PC-3 (cell line): ENCODE measurements around the gene CREG2. TPM values are rescaled to one million over a fixed set of nuclear protein-coding genes. Genes with fewer than 3 reads are reported as not detected.

Experiments
- ATAC-seq: fragments of 200-7000 bp; cut with Tn5 transposase; 2 replicates; pipeline ENCODE4 v1.9.1; 2020; ENCODE audit warnings: mild to moderate bottlenecking, moderate library complexity
- BruUV-seq: library from RNA; stranded (reverse); fragments of 400-500 nt; replicated peaks from 2 replicates; lab custom pipeline; 2021; lab: Mats Ljungman, UMichigan
- CTCF ChIA-PET: fragments of 300-600 bp; sonication (Branson Sonifier 250); formaldehyde crosslinking; loops from one replicate; lab custom pipeline; 2022; ENCODE audit warnings: antibody characterized with exemption; lab: Charles Lee
- POLR2A ChIA-PET: fragments of 300-600 bp; sonication (Branson Sonifier 250); formaldehyde crosslinking; loops from one replicate; lab custom pipeline; 2022; ENCODE audit warnings: antibody characterized with exemption; ENCODE audit not compliant: unreplicated experiment; lab: Charles Lee
- DNase-seq: peaks from one replicate; pipeline ENCODE4 v3.0.0-alpha.2; 2015
- H2AFZ ChIP-seq: fragments of 300-600 bp; sonication (generic); 2 replicates; pipeline ENCODE4 v1.6.0; 2016; ENCODE audit warnings: antibody characterized with exemption, low read length
- H3F3A ChIP-seq: fragments of 300-600 bp; sonication (generic); one replicate; pipeline ENCODE4 v1.6.0; 2017; ENCODE audit warnings: antibody characterized with exemption, low read length, control low read depth, mild to moderate bottlenecking; ENCODE audit not compliant: unreplicated experiment
- H3K27ac ChIP-seq: fragments of 300-600 bp; sonication (generic); 2 replicates; pipeline ENCODE4 v1.5.1; 2016; ENCODE audit warnings: mild to moderate bottlenecking, low read length
- H3K27me3 ChIP-seq: fragments of 300-600 bp; sonication (generic); 2 replicates; pipeline ENCODE4 v1.6.1; 2016; ENCODE audit warnings: low read length, mixed read lengths
- H3K36me3 ChIP-seq: fragments of 300-600 bp; sonication (generic); 2 replicates; pipeline ENCODE4 v1.6.1; 2016; ENCODE audit warnings: low read depth, mixed run types, low read length, mixed read lengths
- H3K4me1 ChIP-seq: fragments of 300-600 bp; sonication (generic); 2 replicates; pipeline ENCODE4 v1.5.1; 2016; ENCODE audit warnings: low read length; ENCODE audit not compliant: insufficient read depth
- H3K4me2 ChIP-seq: fragments of 300-600 bp; sonication (generic); 2 replicates; pipeline ENCODE4 v1.6.0; 2016; ENCODE audit warnings: low read length
- H3K4me3 ChIP-seq: fragments of 300-600 bp; sonication (generic); 2 replicates; pipeline ENCODE4 v1.5.1; 2016; ENCODE audit warnings: mild to moderate bottlenecking, low read length, mixed read lengths
- H3K79me2 ChIP-seq: fragments of 300-600 bp; sonication (generic); 2 replicates; pipeline ENCODE4 v1.6.1; 2017; ENCODE audit warnings: low read length, mixed read lengths
- H3K9ac ChIP-seq: fragments of 300-600 bp; sonication (generic); 2 replicates; pipeline ENCODE4 v1.6.0; 2016; ENCODE audit warnings: mild to moderate bottlenecking, low read length
- H3K9me2 ChIP-seq: fragments of 300-600 bp; sonication (generic); replicated peaks from 2 replicates; pipeline ENCODE4 v1.6.1; 2016; ENCODE audit warnings: mixed run types, low read length, mixed read lengths
- H3K9me3 ChIP-seq: fragments of 300-600 bp; sonication (generic); 2 replicates; pipeline ENCODE4 v1.6.1; 2016; ENCODE audit warnings: low read length, mixed read lengths
- H4K20me1 ChIP-seq: fragments of 300-600 bp; sonication (generic); 2 replicates; pipeline ENCODE4 v1.6.1; 2016; ENCODE audit warnings: low read length, mixed read lengths
- CTCF ChIP-seq: fragments of 300-600 bp; sonication (generic); conservative IDR thresholded peaks from 2 replicates; pipeline ENCODE4 v1.5.1; 2017; ENCODE audit warnings: antibody characterized with exemption, low read depth, mild to moderate bottlenecking, low read length
- EZH2 ChIP-seq: fragments of 300-600 bp; sonication (generic); IDR thresholded peaks from one replicate; pipeline ENCODE4 v1.6.1; 2017; ENCODE audit warnings: antibody characterized with exemption, mild to moderate bottlenecking, low read length; ENCODE audit not compliant: unreplicated experiment
- EZH2phosphoT487 ChIP-seq: fragments of 300-600 bp; sonication (generic); IDR thresholded peaks from 2 replicates; pipeline ENCODE4 v1.6.1; 2018; ENCODE audit warnings: mild to moderate bottlenecking, antibody characterized with exemption, low read length, borderline replicate concordance
- intact Hi-C: fragments of 100-400 bp; cut with micrococcal nuclease; formaldehyde crosslinking; loops from 2 replicates; pipeline ENCODE4 v1.9.0; 2023
- total RNA-seq: library from RNA; depleted of rRNA; stranded (reverse); fragments of >200 nt; gene quantifications from 2 replicates; pipeline ENCODE4 v1.2.3, GENCODE V29; 2014

CREG2 gene
- total RNA-seq, 1 experiment from 2014 or later: 40.0 TPM

GRCh38 chr2:101356055-101356454, 31.2 kb downstream of the CREG2 start:
- H3K36me3 ChIP-seq: no peaks in the 10 kb centered on the region
- TF ChIP-seq CTCF: no peak
- TF ChIP-seq EZH2: no peak
- no peak for TF ChIP-seq EZH2phosphoT487
- H3F3A ChIP-seq: no peaks in the 10 kb centered on the region
- intact Hi-C loops: no loop called here
- H3K27ac ChIP-seq: peak overlapping the region; percentile 94
- peak overlapping the region; percentile 73 for H3K9ac ChIP-seq
- CTCF ChIA-PET: no interaction called here
- H3K4me3 ChIP-seq: no peak overlapping the region
- no peak for DNase-seq
- peak; percentile 11 for ATAC-seq
- H3K9me2 ChIP-seq: no peaks in the 10 kb centered on the region
- H3K79me2 ChIP-seq: no peaks in the 10 kb centered on the region
- H3K27me3 ChIP-seq: no peaks in the 10 kb centered on the region
- no TSS peak for BruUV-seq
- POLR2A ChIA-PET: no interaction called here
- H3K4me2 ChIP-seq: peak overlapping the region; percentile 56
- no peak overlapping the region for H2AFZ ChIP-seq
- H3K4me1 ChIP-seq: peaks cover 52% of the 10 kb centered on the region
- H3K9me3 ChIP-seq: no peaks in the 10 kb centered on the region
- H4K20me1 ChIP-seq: no peaks in the 10 kb centered on the region

GRCh38 chr2:101355401-101356054, 31.8 kb downstream of the CREG2 start:
- DNase-seq (peak; percentile 81), ATAC-seq (peak; percentile 47)
- H3K4me2 ChIP-seq: peak overlapping the region; percentile 56
- peaks cover 49% of the 10 kb centered on the region for H3K4me1 ChIP-seq
- H3K27ac ChIP-seq: peak overlapping the region; percentile 94
- no peaks in the 10 kb centered on the region for H4K20me1 ChIP-seq
- H3F3A ChIP-seq: no peaks in the 10 kb centered on the region
- no peaks in the 10 kb centered on the region for H3K36me3 ChIP-seq
- no peaks in the 10 kb centered on the region for H3K9me3 ChIP-seq
- intact Hi-C loops: no loop called here
- TF ChIP-seq CTCF (no peak), EZH2 (no peak), EZH2phosphoT487 (no peak)
- no peaks in the 10 kb centered on the region for H3K79me2 ChIP-seq
- ChIA-PET POLR2A (no interaction called here), CTCF (no interaction called here)
- H3K9ac ChIP-seq: peak overlapping the region; percentile 73
- no peak overlapping the region for H2AFZ ChIP-seq
- H3K9me2 ChIP-seq: no peaks in the 10 kb centered on the region
- H3K4me3 ChIP-seq: no peak overlapping the region
- BruUV-seq: no TSS peak
- no peaks in the 10 kb centered on the region for H3K27me3 ChIP-seq
